Naive thymus-derived CD4-positive, alpha-beta T cell (primary cell): ENCODE measurements around the gene RNF26. TPM values are rescaled to one million over a fixed set of nuclear protein-coding genes. Genes with fewer than 3 reads are reported as not detected.
"Not testable (repeated sequence)": the region's sequence is repeated elsewhere in the genome, so short reads cannot be mapped to it uniquely, and the experiment has no call there.

Source experiments
- ATAC-seq: fragments of 150-1000 bp; cut with Tn5 transposase; 2 replicates; pipeline ENCODE4 v1.10.0; 2021; ENCODE audit warnings: mild to moderate bottlenecking, moderate library complexity
- CTCF ChIA-PET: fragments of 350-600 bp; sonication (Branson Sonifier 250); formaldehyde crosslinking; loops from one replicate; lab custom pipeline; 2021; ENCODE audit warnings: antibody characterized with exemption; lab: Charles Lee
- POLR2A ChIA-PET: fragments of 350-600 bp; sonication (Branson Sonifier 250); formaldehyde crosslinking; loops from one replicate; lab custom pipeline; 2021; ENCODE audit warnings: antibody characterized with exemption, inconsistent platforms; lab: Charles Lee
- DNase-seq, 9 donors: peaks; one replicate each; pipeline versions ENCODE4 v3.0.0 to v3.0.0-alpha.2; 2020 to 2022; ENCODE audit warnings: mixed read lengths in 1 of 9
- H3K27ac ChIP-seq: one replicate; pipeline ENCODE4 v1.7.0; 2013; ENCODE audit warnings: mild to moderate bottlenecking, low read depth, low read length, moderate library complexity
- H3K27me3 ChIP-seq, 2 donors: one replicate each; pipeline ENCODE4 v1.7.0; 2013; ENCODE audit warnings: low read length in 2 of 2, mild to moderate bottlenecking in 2 of 2, moderate library complexity in 2 of 2; ENCODE audit not compliant: control insufficient read depth in 2 of 2, insufficient read depth in 2 of 2
- H3K36me3 ChIP-seq, 3 experiments: 1 replicate in 2 of 3; 2 replicates in 1 of 3; pipeline ENCODE4 v1.7.0; 2013; ENCODE audit warnings: low read length in 3 of 3, mild to moderate bottlenecking in 3 of 3, moderate library complexity in 1 of 3; ENCODE audit not compliant: insufficient read depth in 3 of 3, control insufficient read depth in 2 of 3
- H3K4me1 ChIP-seq, 2 donors: one replicate each; pipeline ENCODE4 v1.7.0; 2013; ENCODE audit warnings: low read length in 2 of 2, mild to moderate bottlenecking in 2 of 2, moderate library complexity in 1 of 2; ENCODE audit not compliant: control insufficient read depth in 2 of 2, insufficient read depth in 2 of 2
- H3K4me3 ChIP-seq: 2 replicates; pipeline ENCODE4 v1.7.0; 2013; ENCODE audit warnings: mild to moderate bottlenecking, low read length
- H3K9me3 ChIP-seq, 3 experiments: 1 replicate in 2 of 3; 2 replicates in 1 of 3; pipeline ENCODE4 v1.7.0; 2013; ENCODE audit warnings: low read length in 3 of 3; ENCODE audit not compliant: control insufficient read depth in 2 of 3
- H3K27ac Mint-ChIP-seq, 9 donors: one replicate each; pipeline ENCODE4 v1.8.0; 2020 to 2022; ENCODE audit warnings: mixed read lengths in 9 of 9, mild to moderate bottlenecking in 8 of 9, moderate library complexity in 5 of 9, inconsistent platforms in 2 of 9
- H3K27me3 Mint-ChIP-seq, 5 donors: one replicate each; pipeline ENCODE4 v1.8.0; 2021 to 2022; ENCODE audit warnings: mixed read lengths in 5 of 5, mild to moderate bottlenecking in 1 of 5
- H3K36me3 Mint-ChIP-seq, 5 donors: one replicate each; pipeline ENCODE4 v1.8.0; 2020 to 2022; ENCODE audit warnings: mixed read lengths in 5 of 5, mild to moderate bottlenecking in 3 of 5, inconsistent platforms in 1 of 5
- H3K4me1 Mint-ChIP-seq, 7 donors: one replicate each; pipeline ENCODE4 v1.8.0; 2020 to 2022; ENCODE audit warnings: mixed read lengths in 7 of 7, mild to moderate bottlenecking in 3 of 7, inconsistent platforms in 1 of 7
- H3K4me3 Mint-ChIP-seq, 10 donors: one replicate each; pipeline ENCODE4 v1.8.0; 2020 to 2022; ENCODE audit warnings: mild to moderate bottlenecking in 10 of 10, mixed read lengths in 10 of 10, moderate library complexity in 6 of 10, inconsistent platforms in 2 of 10
- H3K9me3 Mint-ChIP-seq, 11 donors: one replicate each; pipeline ENCODE4 v1.8.0; 2020 to 2022; ENCODE audit warnings: mixed read lengths in 11 of 11, mild to moderate bottlenecking in 4 of 11, inconsistent platforms in 1 of 11, moderate library complexity in 1 of 11
- intact Hi-C, 2 donors: fragments of 100-400 bp; cut with micrococcal nuclease; formaldehyde crosslinking; loops; one replicate each; pipeline ENCODE4 v1.15.1; 2023
- microRNA-seq: library from miRNA; unstranded; fragments of <30 nt; microRNA quantifications from one replicate; pipeline ENCODE4 v1.2.0, GENCODE V29; 2022; ENCODE audit warnings: borderline microRNAs expressed
- polyA plus RNA-seq, 2 donors: library from polyadenylated mRNA; unstranded; fragments of 300-500 nt; fragmentation: Illumina TruSeq; gene quantifications; one replicate each; pipeline ENCODE4 v1.2.3, GENCODE V29; 2021
- total RNA-seq, 6 experiments: library from RNA in 5 of 6; stranded (reverse) in 5 of 6; gene quantifications; 1 replicate in 5 of 6; 2 replicates in 1 of 6; pipeline ENCODE4 v1.2.3 and lab custom pipeline; 2021 to 2026

Gene RNF26
- total and polyA plus RNA-seq, 7 experiments from 2014 or later, result 16.9 to 59.1 (median 24.4) TPM

DNA sequence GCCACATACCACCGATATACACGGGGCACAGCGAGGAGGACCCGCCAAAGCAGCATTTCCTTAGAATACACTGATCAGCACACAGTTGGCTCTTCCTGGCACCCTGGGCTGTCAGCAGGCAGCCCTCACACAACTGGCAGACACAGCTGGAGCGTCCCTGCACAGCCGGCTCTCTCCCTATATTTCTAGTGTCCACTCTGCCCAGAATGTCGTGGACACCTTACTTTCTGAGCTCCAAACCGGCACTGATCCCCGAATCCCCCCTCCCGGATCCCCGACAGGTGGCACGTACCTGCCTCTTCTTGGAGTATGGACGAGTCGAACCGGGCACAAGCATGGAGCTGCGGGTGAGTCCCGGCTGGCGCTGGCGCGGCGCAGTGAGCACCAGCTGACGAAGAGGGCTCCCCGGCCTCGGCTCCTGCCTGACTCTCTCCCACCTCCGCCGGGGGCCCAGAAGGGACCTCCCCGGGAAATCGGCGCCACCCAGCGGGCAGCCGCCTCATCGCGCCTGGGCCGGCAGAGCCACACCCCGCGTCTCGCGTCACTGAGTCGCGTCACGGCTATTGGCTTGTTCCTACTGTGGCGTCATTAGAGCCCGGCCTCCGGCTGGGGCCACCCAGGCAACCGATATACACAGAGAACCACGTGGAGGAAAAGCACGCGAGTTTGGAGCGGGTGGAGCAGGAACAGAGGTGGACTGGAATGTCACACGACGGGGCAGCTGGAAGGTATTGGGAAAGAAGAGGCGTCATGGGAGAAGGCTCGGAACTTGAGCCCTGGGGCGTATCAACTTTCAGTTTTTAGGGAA, 47.1 kb downstream of the RNF26 start, which contains the start of gene USP2:
Gene USP2 (minus strand): TSS at position 510 of the 808 bp plus-strand sequence. CDS start 8,210 bp downstream, outside the sequence.
- Mint-ChIP-seq H3K4me3 (no peak within 1 kb of the TSS), H3K27me3 (peaks cover 0 to 9% (median 0%) of the 10 kb centered on the region in 5 donors), H3K4me1 (peaks cover 0 to 13% (median 5%) of the 10 kb centered on the region in 7 donors), H3K9me3 (peaks cover 0 to 2% (median 0%) of the 10 kb centered on the region in 11 donors), H3K36me3 (no peaks in the 10 kb centered on the region), H3K27ac (peak within 1 kb of the TSS in 1 of 9 donors; percentile 87)
- Histone ChIP-seq H3K27ac (peak within 1 kb of the TSS; percentile 71), H3K4me1 (peaks cover 9 to 14% of the 10 kb centered on the region in 2 donors), H3K27me3 (no peaks in the 10 kb centered on the region), H3K36me3 (no peaks in the 10 kb centered on the region), H3K4me3 (peak within 1 kb of the TSS; percentile 81), H3K9me3 (no peaks in the 10 kb centered on the region)
- peak; percentile 94 to 98 (median 97) for DNase-seq
- intact Hi-C loops, result loop anchor here (1.0 to 5.0 kb wide), 7 partner anchors 17 to 1564 kb away; partner anchors contain the start of genes RNF26 (in 2 of the 2), HYOU1 (in 1 of the 2) and NECTIN1 (in 1 of the 2)
- ATAC-seq, result peak; percentile 99
- CTCF ChIA-PET, result interaction anchor here (0.8 to 4.1 kb wide), 7 partner anchors 8 to 25 kb away, joined by 3 to 34 read pairs (median 3); no protein-coding TSS in a partner anchor
- POLR2A ChIA-PET, result interaction anchor here (0.5 to 1.9 kb wide), 2 partner anchors 26 to 810 kb away, joined by 4 to 6 read pairs; no protein-coding TSS in a partner anchor

DNA sequence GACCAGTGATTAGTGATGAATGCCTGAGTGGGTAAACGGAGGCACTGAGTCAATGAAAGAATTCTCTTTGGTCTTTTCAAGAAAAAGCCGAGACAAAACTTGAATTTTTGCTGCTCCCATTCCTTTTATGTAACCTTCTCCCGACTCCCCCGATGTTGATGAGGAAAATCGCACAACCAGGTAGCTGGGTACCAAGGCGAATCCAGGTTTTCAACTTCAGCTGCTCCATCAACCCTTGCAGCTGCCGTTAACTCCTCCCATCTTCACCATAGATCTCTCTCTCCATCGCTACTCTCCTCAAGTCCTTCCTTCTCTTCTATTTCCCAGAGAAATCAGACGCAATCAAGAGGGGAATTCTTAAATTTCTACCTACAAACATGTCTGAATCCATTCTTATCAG, 47.8 kb downstream of the RNF26 start:
- peak overlapping the region; percentile 53 for H3K27ac ChIP-seq
- peak overlapping the region; percentile 81 for H3K4me3 ChIP-seq
- CTCF ChIA-PET, result interaction anchor here (4.1 kb wide), 1 partner anchor 26 kb away, joined by 34 read pairs; no protein-coding TSS in a partner anchor
- peaks cover 0 to 2% (median 0%) of the 10 kb centered on the region in 11 donors for H3K9me3 Mint-ChIP-seq
- no peaks in the 10 kb centered on the region for H3K9me3 ChIP-seq
- DNase-seq (peak in 1 of 9 donors; percentile 9), ATAC-seq (no peak)
- H3K27ac Mint-ChIP-seq, result no peak overlapping the region
- no peaks in the 10 kb centered on the region for H3K36me3 ChIP-seq
- peaks cover 0 to 9% (median 0%) of the 10 kb centered on the region in 5 donors for H3K27me3 Mint-ChIP-seq
- intact Hi-C loops, result loop anchor here in 1 of 2 donors (5.0 kb wide), 1 partner anchor 1565 kb away; no protein-coding TSS in a partner anchor
- H3K27me3 ChIP-seq, result no peaks in the 10 kb centered on the region
- H3K4me1 ChIP-seq, result peaks cover 9 to 14% of the 10 kb centered on the region in 2 donors
- peaks cover 0 to 13% (median 5%) of the 10 kb centered on the region in 7 donors for H3K4me1 Mint-ChIP-seq
- no peaks in the 10 kb centered on the region for H3K36me3 Mint-ChIP-seq
- POLR2A ChIA-PET, result no interaction called here
- no peak overlapping the region for H3K4me3 Mint-ChIP-seq

GRCh38 chr11:119382513-119382912, 48.2 kb downstream of the RNF26 start:
- H3K36me3 ChIP-seq, H3K27me3 Mint-ChIP-seq, H3K27me3 ChIP-seq, H3K27ac ChIP-seq, H3K9me3 ChIP-seq, POLR2A ChIA-PET, ATAC-seq, H3K9me3 Mint-ChIP-seq, H3K4me3 Mint-ChIP-seq, DNase-seq, H3K27ac Mint-ChIP-seq, H3K36me3 Mint-ChIP-seq: not testable (repeated sequence)
- peaks cover 9 to 14% of the 10 kb centered on the region in 2 donors for H3K4me1 ChIP-seq
- CTCF ChIA-PET, result interaction anchor here (0.6 to 4.1 kb wide), 3 partner anchors 26 to 913 kb away, joined by 3 to 34 read pairs (median 3); no protein-coding TSS in a partner anchor
- peak overlapping the region; percentile 81 for H3K4me3 ChIP-seq
- intact Hi-C loops, result loop anchor here in 1 of 2 donors (5.0 kb wide), 1 partner anchor 1565 kb away; no protein-coding TSS in a partner anchor
- H3K4me1 Mint-ChIP-seq, result peaks cover 0 to 13% (median 5%) of the 10 kb centered on the region in 7 donors

- peaks cover 0 to 6% (median 4%) of the 10 kb centered on the region in 5 donors for H3K27me3 Mint-ChIP-seq
- ChIA-PET CTCF (interaction anchor here (4.1 kb wide), 1 partner anchor 28 kb away, joined by 34 read pairs; no protein-coding TSS in a partner anchor), POLR2A (no interaction called here)
- Histone ChIP-seq H3K36me3 (no peaks in the 10 kb centered on the region), H3K9me3 (no peaks in the 10 kb centered on the region), H3K27ac (no peak overlapping the region), H3K4me1 (peaks cover 9 to 14% of the 10 kb centered on the region in 2 donors), H3K4me3 (no peak overlapping the region), H3K27me3 (no peaks in the 10 kb centered on the region)
- H3K36me3 Mint-ChIP-seq, result no peaks in the 10 kb centered on the region
- ATAC-seq, result no peak
- H3K4me3 Mint-ChIP-seq, result no peak overlapping the region
- peaks cover 0 to 2% (median 0%) of the 10 kb centered on the region in 11 donors for H3K9me3 Mint-ChIP-seq
- no peak for DNase-seq
- H3K4me1 Mint-ChIP-seq, result peaks cover 0 to 13% (median 4%) of the 10 kb centered on the region in 7 donors
- intact Hi-C loops, result loop anchor here in 1 of 2 donors (5.0 kb wide), 1 partner anchor 1567 kb away; no protein-coding TSS in a partner anchor
- no peak overlapping the region for H3K27ac Mint-ChIP-seq
These were observed 50.0 kb downstream of the RNF26 start for GRCh38 chr11:119384332-119384731.

Small RNA genes lying within 50 kb of the gene (microRNA-seq; reads per million reads assigned to microRNA genes)
- gene MIR6756, result not detected

Other genes with a start within 250 kb of the RNF26 start
- 10 to 100 TPM in 1 of 5 experiments, 1 to 10 TPM in 4; 6.7 to 25.4 (median 7.7) TPM for gene HMBS, start 249.6 kb upstream of the RNF26 start, total RNA-seq
- gene HMBS, start 249.6 kb upstream of the RNF26 start, polyA plus RNA-seq, result 10 to 100 TPM; 20.8 to 25.3 TPM
- gene DPAGT1, start 232.7 kb upstream of the RNF26 start, total RNA-seq, result 10 to 100 TPM; 21.9 to 63.9 (median 37.9) TPM
- 10 to 100 TPM; 25.0 to 32.6 TPM for gene DPAGT1, start 232.7 kb upstream of the RNF26 start, polyA plus RNA-seq
- 10 to 100 TPM; 24.7 to 40.7 (median 36.1) TPM for gene C2CD2L, start 227.2 kb upstream of the RNF26 start, total RNA-seq
- 10 to 100 TPM in 1 of 2 donors, 1 to 10 TPM in 1; 2.7 to 10.2 TPM for gene C2CD2L, start 227.2 kb upstream of the RNF26 start, polyA plus RNA-seq
- gene HINFP, start 212.9 kb upstream of the RNF26 start, total RNA-seq, result 10 to 100 TPM; 30.7 to 79.7 (median 42.7) TPM
- 10 to 100 TPM; 14.7 to 24.1 TPM for gene HINFP, start 212.9 kb upstream of the RNF26 start, polyA plus RNA-seq
- under 1 TPM in 1 of 5 experiments, not detected in 4; 0.13 TPM for gene ABCG4, start 185.5 kb upstream of the RNF26 start, total RNA-seq
- gene ABCG4, start 185.5 kb upstream of the RNF26 start, polyA plus RNA-seq, result not detected
- gene NLRX1, start 165.8 kb upstream of the RNF26 start, total RNA-seq, result 10 to 100 TPM in 2 of 5 experiments, 1 to 10 TPM in 3; 8.3 to 19.5 (median 9.8) TPM
- gene NLRX1, start 165.8 kb upstream of the RNF26 start, polyA plus RNA-seq, result 10 to 100 TPM in 1 of 2 donors, 1 to 10 TPM in 1; 6.5 to 10.6 TPM
- 1 to 10 TPM in 3 of 5 experiments, under 1 TPM in 2; 0.19 to 2.2 (median 1.2) TPM for gene NHERF4, start 149.1 kb upstream of the RNF26 start, total RNA-seq
- gene NHERF4, start 149.1 kb upstream of the RNF26 start, polyA plus RNA-seq, result not detected
- 10 to 100 TPM; 37.0 to 51.8 (median 40.5) TPM for gene CBL, start 128.2 kb upstream of the RNF26 start, total RNA-seq
- 10 to 100 TPM; 17.5 to 18.0 TPM for gene CBL, start 128.2 kb upstream of the RNF26 start, polyA plus RNA-seq
- gene MCAM, start 17.4 kb upstream of the RNF26 start, total RNA-seq, result 1 to 10 TPM in 2 of 5 experiments, under 1 TPM in 3; 0.08 to 5.1 (median 0.73) TPM
- gene MCAM, start 17.4 kb upstream of the RNF26 start, polyA plus RNA-seq, result under 1 TPM in 1 of 2 donors, not detected in 1; 0.26 TPM
- gene C1QTNF5, start 6.4 kb downstream of the RNF26 start, total RNA-seq, result not detected
- gene C1QTNF5, start 6.4 kb downstream of the RNF26 start, polyA plus RNA-seq, result not detected
- gene MFRP, start 12.2 kb downstream of the RNF26 start, total RNA-seq, result not detected
- not detected for gene MFRP, start 12.2 kb downstream of the RNF26 start, polyA plus RNA-seq
- 1 to 10 TPM in 1 of 5 experiments, under 1 TPM in 4; 0.07 to 1.1 (median 0.43) TPM for gene USP2, start 47.2 kb downstream of the RNF26 start, total RNA-seq
- gene USP2, start 47.2 kb downstream of the RNF26 start, polyA plus RNA-seq, result under 1 TPM; 0.26 to 0.50 TPM
- gene THY1, start 88.6 kb downstream of the RNF26 start, total RNA-seq, result 1 to 10 TPM in 1 of 5 experiments, not detected in 4; 2.2 TPM
- gene THY1, start 88.6 kb downstream of the RNF26 start, polyA plus RNA-seq, result not detected